SH-SY5Y (cell line): ENCODE measurements around the gene SYNJ2.

Source experiments
- GATA2 ChIP-seq: IDR thresholded peaks from 2 replicates; pipeline ENCODE4 v1.6.1; 2011; ENCODE audit warnings: mild to moderate bottlenecking, low read depth, low read length
- GATA3 ChIP-seq: IDR thresholded peaks from 2 replicates; pipeline ENCODE4 v1.6.1; 2011; ENCODE audit warnings: low read depth, mild to moderate bottlenecking, low read length, moderate library complexity

GRCh38 chr6:158040804-158041347 lies 59.2 kb downstream of the SYNJ2 start:
- TF ChIP-seq GATA2, result no peak
- no peak for TF ChIP-seq GATA3
